ENCODE data around the gene MYEOV.

The MYEOV gene

GRCh38 chr11:69296890-69297786 is 3.2 kb downstream of the MYEOV start (continued):
- TF ChIP-seq ZNF155 (tag by site-specific recombination; IDR thresholded peaks at IDR 0.05) (no peak), ZEB2 (tag by site-specific recombination; IDR thresholded peaks at IDR 0.05) (peak; percentile 68), ZNF202 (tag by site-specific recombination; IDR thresholded peaks at IDR 0.05; ENCODE audit: borderline replicate concordance) (no peak), ZNF10 (tag by site-specific recombination; IDR thresholded peaks at IDR 0.05) (no peak), ZNF518A (tag by site-specific recombination; conservative IDR thresholded peaks at IDR 0.05; ENCODE audit: low read depth) (no peak), SP2 (tag by site-specific recombination; IDR thresholded peaks at IDR 0.05) (peak; percentile 23; the same call in 1 of the 2 replicates), IKZF3 (tag by site-specific recombination; IDR thresholded peaks at IDR 0.05) (no peak), ZBTB48 (tag by site-specific recombination; IDR thresholded peaks at IDR 0.05) (no peak), ZSCAN16 (tag by site-specific recombination; IDR thresholded peaks at IDR 0.05) (no peak), ZNF266 (tag by site-specific recombination; IDR thresholded peaks at IDR 0.05; ENCODE audit: low read depth) (no peak), ZNF19 (tag by site-specific recombination; IDR thresholded peaks at IDR 0.05; ENCODE audit: low read depth) (no peak), ZNF354C (tag by site-specific recombination; IDR thresholded peaks at IDR 0.05; ENCODE audit: borderline replicate concordance, low read depth) (no peak), ZNF692 (tag by site-specific recombination; IDR thresholded peaks at IDR 0.05) (peak; percentile 71), ZBTB21 (tag by site-specific recombination; IDR thresholded peaks at IDR 0.05) (peak; percentile 39; the same call in 1 of the 2 replicates), SP7 (tag by site-specific recombination; IDR thresholded peaks at IDR 0.05) (peak; percentile 67), PRDM10 (tag by site-specific recombination; IDR thresholded peaks at IDR 0.05) (peak; percentile 76), ZSCAN18 (tag by site-specific recombination; IDR thresholded peaks at IDR 0.05) (no peak), KLF9 (tag by site-specific recombination; IDR thresholded peaks at IDR 0.05; ENCODE audit: low read depth) (no peak; the same call in 1 of the 2 replicates), ZXDB (tag by site-specific recombination; IDR thresholded peaks at IDR 0.05) (no peak)
- TF ChIP-seq, protein P1, sequence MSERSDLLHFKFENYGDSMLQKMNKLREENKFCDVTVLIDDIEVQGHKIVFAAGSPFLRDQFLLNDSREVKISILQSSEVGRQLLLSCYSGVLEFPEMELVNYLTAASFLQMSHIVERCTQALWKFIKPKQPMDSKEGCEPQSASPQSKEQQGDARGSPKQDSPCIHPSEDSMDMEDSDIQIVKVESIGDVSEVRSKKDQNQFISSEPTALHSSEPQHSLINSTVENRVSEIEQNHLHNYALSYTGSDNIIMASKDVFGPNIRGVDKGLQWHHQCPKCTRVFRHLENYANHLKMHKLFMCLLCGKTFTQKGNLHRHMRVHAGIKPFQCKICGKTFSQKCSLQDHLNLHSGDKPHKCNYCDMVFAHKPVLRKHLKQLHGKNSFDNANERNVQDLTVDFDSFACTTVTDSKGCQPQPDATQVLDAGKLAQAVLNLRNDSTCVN (tag by site-specific recombination; optimal IDR thresholded peaks at IDR 0.05): no peak
- TF ChIP-seq, protein P2, sequence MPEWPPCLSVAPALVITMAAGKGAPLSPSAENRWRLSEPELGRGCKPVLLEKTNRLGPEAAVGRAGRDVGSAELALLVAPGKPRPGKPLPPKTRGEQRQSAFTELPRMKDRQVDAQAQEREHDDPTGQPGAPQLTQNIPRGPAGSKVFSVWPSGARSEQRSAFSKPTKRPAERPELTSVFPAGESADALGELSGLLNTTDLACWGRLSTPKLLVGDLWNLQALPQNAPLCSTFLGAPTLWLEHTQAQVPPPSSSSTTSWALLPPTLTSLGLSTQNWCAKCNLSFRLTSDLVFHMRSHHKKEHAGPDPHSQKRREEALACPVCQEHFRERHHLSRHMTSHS (tag by site-specific recombination; IDR thresholded peaks at IDR 0.05): no peak

Measured in HEK293 (cell line).